ENCODE data around the gene TBL1X. TPM values are rescaled to one million over a fixed set of nuclear protein-coding genes. Genes with fewer than 3 reads are reported as not detected.

TBL1X gene
- total RNA-seq, 1 donor from 2014 or later, result 6.3 TPM

- Histone ChIP-seq H3K27ac (ENCODE audit: low read depth, low read length) (no peak overlapping the region), H3K9ac (ENCODE audit: low read depth in 1 of 3, low read length in 3 of 3) (no peak overlapping the region), H3K9me3 (ENCODE audit: control insufficient read depth in 3 of 3, low read length in 3 of 3) (no peaks in the 10 kb centered on the region), H3K27me3 (ENCODE audit: control insufficient read depth in 3 of 3, insufficient read depth in 3 of 3, low read length in 3 of 3) (no peaks in the 10 kb centered on the region), H3K4me3 (ENCODE audit: low read length in 3 of 3) (no peak overlapping the region), H3K36me3 (ENCODE audit: control insufficient read depth in 3 of 3, insufficient read depth in 3 of 3, low read length in 3 of 3) (no peaks in the 10 kb centered on the region), H3K4me1 (ENCODE audit: control insufficient read depth in 3 of 3, insufficient read depth in 3 of 3, low read length in 3 of 3) (peaks cover 0 to 10% (median 9%) of the 10 kb centered on the region in 3 donors)
These were observed 126.6 kb downstream of the TBL1X start for GRCh38 chrX:9591496-9591895.

GRCh38 chrX:9593756-9594155 is 128.9 kb downstream of the TBL1X start:
- Histone ChIP-seq H3K36me3 (ENCODE audit: control insufficient read depth in 3 of 3, insufficient read depth in 3 of 3, low read length in 3 of 3) (no peaks in the 10 kb centered on the region), H3K4me3 (ENCODE audit: low read length in 3 of 3) (no peak overlapping the region), H3K27ac (ENCODE audit: low read depth, low read length) (no peak overlapping the region), H3K9ac (ENCODE audit: low read depth in 1 of 3, low read length in 3 of 3) (no peak overlapping the region), H3K4me1 (ENCODE audit: control insufficient read depth in 3 of 3, insufficient read depth in 3 of 3, low read length in 3 of 3) (peaks cover 0 to 21% (median 11%) of the 10 kb centered on the region in 3 donors), H3K27me3 (ENCODE audit: control insufficient read depth in 3 of 3, insufficient read depth in 3 of 3, low read length in 3 of 3) (no peaks in the 10 kb centered on the region), H3K9me3 (ENCODE audit: control insufficient read depth in 3 of 3, low read length in 3 of 3) (no peaks in the 10 kb centered on the region)

- no peak overlapping the region for H3K9ac ChIP-seq (ENCODE audit: low read depth in 1 of 3, low read length in 3 of 3)
- no peaks in the 10 kb centered on the region for H3K9me3 ChIP-seq (ENCODE audit: control insufficient read depth in 3 of 3, low read length in 3 of 3)
- H3K27me3 ChIP-seq (ENCODE audit: control insufficient read depth in 3 of 3, insufficient read depth in 3 of 3, low read length in 3 of 3), result no peaks in the 10 kb centered on the region
- no peak overlapping the region for H3K27ac ChIP-seq (ENCODE audit: low read depth, low read length)
- H3K4me1 ChIP-seq (ENCODE audit: control insufficient read depth in 3 of 3, insufficient read depth in 3 of 3, low read length in 3 of 3), result peaks cover 0 to 21% (median 11%) of the 10 kb centered on the region in 3 donors
- no peaks in the 10 kb centered on the region for H3K36me3 ChIP-seq (ENCODE audit: control insufficient read depth in 3 of 3, insufficient read depth in 3 of 3, low read length in 3 of 3)
- H3K4me3 ChIP-seq (ENCODE audit: low read length in 3 of 3), result no peak overlapping the region
These were observed 130.3 kb downstream of the TBL1X start for GRCh38 chrX:9595174-9595573.

GRCh38 chrX:9596837-9597236 is 132.0 kb downstream of the TBL1X start:
- Histone ChIP-seq H3K4me3 (ENCODE audit: low read length in 3 of 3) (no peak overlapping the region), H3K36me3 (ENCODE audit: control insufficient read depth in 3 of 3, insufficient read depth in 3 of 3, low read length in 3 of 3) (no peaks in the 10 kb centered on the region), H3K4me1 (ENCODE audit: control insufficient read depth in 3 of 3, insufficient read depth in 3 of 3, low read length in 3 of 3) (peaks cover 0 to 21% (median 11%) of the 10 kb centered on the region in 3 donors), H3K27ac (ENCODE audit: low read depth, low read length) (no peak overlapping the region), H3K9me3 (ENCODE audit: control insufficient read depth in 3 of 3, low read length in 3 of 3) (no peaks in the 10 kb centered on the region), H3K27me3 (ENCODE audit: control insufficient read depth in 3 of 3, insufficient read depth in 3 of 3, low read length in 3 of 3) (no peaks in the 10 kb centered on the region), H3K9ac (ENCODE audit: low read depth in 1 of 3, low read length in 3 of 3) (no peak overlapping the region)

DNA sequence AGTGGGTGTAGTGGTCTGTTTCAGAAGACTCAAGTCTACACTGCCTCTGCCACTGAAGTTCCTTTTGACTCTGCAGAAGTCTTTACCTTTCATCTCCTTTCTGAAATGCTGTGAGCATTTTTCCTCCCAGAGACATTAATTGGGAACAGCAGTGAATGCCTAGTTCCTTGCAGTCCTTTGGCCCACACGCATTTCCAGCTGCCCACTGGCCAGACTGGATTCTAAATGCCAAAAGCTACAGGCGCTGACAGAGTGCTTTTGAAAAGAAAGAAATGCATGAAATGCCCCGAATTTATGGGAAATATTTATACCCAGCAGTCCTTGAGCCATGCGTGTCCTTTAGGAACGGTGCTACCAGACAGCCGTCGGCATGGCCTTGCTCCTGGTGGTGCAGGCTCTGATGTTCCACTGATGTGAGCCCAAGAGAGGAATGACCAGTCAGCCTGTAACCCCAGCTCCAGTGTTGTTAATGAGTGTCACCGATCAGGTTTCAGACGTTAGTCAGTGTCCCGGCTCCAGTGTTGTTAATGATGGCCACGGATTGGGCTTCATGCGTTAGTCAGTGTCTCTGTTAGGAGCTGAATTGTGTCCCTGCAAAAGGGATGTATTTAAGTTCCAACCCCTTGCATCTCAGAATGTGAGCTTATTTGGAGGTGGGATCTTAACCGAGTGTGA is 132.6 kb downstream of the TBL1X start:
- Histone ChIP-seq H3K4me3 (ENCODE audit: low read length in 3 of 3) (no peak overlapping the region), H3K9me3 (ENCODE audit: control insufficient read depth in 3 of 3, low read length in 3 of 3) (no peaks in the 10 kb centered on the region), H3K4me1 (ENCODE audit: control insufficient read depth in 3 of 3, insufficient read depth in 3 of 3, low read length in 3 of 3) (peaks cover 0 to 21% (median 11%) of the 10 kb centered on the region in 3 donors), H3K9ac (ENCODE audit: low read depth in 1 of 3, low read length in 3 of 3) (no peak overlapping the region), H3K27ac (ENCODE audit: low read depth, low read length) (no peak overlapping the region), H3K27me3 (ENCODE audit: control insufficient read depth in 3 of 3, insufficient read depth in 3 of 3, low read length in 3 of 3) (no peaks in the 10 kb centered on the region), H3K36me3 (ENCODE audit: control insufficient read depth in 3 of 3, insufficient read depth in 3 of 3, low read length in 3 of 3) (no peaks in the 10 kb centered on the region)

GRCh38 chrX:9598344-9598743 is 133.5 kb downstream of the TBL1X start:
- no peaks in the 10 kb centered on the region for H3K27me3 ChIP-seq (ENCODE audit: control insufficient read depth in 3 of 3, insufficient read depth in 3 of 3, low read length in 3 of 3)
- no peak overlapping the region for H3K27ac ChIP-seq (ENCODE audit: low read depth, low read length)
- H3K9ac ChIP-seq (ENCODE audit: low read depth in 1 of 3, low read length in 3 of 3), result no peak overlapping the region
- no peak overlapping the region for H3K4me3 ChIP-seq (ENCODE audit: low read length in 3 of 3)
- peaks cover 0 to 21% (median 11%) of the 10 kb centered on the region in 3 donors for H3K4me1 ChIP-seq (ENCODE audit: control insufficient read depth in 3 of 3, insufficient read depth in 3 of 3, low read length in 3 of 3)
- H3K36me3 ChIP-seq (ENCODE audit: control insufficient read depth in 3 of 3, insufficient read depth in 3 of 3, low read length in 3 of 3), result no peaks in the 10 kb centered on the region
- H3K9me3 ChIP-seq (ENCODE audit: control insufficient read depth in 3 of 3, low read length in 3 of 3), result no peaks in the 10 kb centered on the region

DNA sequence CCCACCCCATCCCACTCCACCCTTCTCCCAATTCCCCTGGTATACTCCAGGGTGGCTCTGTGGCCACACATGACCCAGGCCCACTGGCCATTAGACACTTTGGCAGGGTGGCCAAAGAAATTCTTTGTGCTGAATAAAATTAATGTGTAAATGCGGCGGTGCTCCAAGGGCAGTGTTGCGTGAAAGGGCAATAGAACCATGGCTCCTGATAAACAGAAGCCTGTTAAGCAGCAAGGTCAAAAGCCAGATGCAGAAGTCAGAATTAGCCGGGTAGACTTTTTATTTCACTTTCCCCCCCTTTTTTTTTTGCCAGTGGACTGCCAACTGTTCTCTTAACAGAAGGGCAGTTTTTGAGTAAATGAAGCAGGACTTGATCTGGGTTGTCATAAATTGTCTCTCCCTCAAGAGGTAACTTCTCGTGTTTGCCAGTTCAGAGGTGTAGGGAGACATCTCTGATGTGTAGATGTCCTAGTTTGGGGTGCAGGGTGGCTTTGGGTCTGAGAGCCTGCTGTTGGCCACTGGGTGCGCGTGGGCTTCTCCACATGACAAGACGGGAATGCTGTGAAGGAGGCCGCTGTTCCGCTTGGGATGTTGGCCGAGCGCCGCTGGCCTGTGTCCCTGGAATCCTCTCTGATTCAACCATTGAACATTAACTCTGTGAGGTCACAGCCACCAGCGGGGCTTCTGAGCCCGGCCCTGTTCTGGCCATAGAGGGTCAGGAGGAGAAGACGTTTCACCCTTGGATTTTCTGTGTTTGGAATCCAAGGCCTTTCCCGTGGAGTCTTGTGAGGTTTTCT is 139.5 kb downstream of the TBL1X start:
- peaks cover 0 to 4% (median 3%) of the 10 kb centered on the region in 3 donors for H3K4me1 ChIP-seq (ENCODE audit: control insufficient read depth in 3 of 3, insufficient read depth in 3 of 3, low read length in 3 of 3)
- no peak overlapping the region for H3K27ac ChIP-seq (ENCODE audit: low read depth, low read length)
- H3K9me3 ChIP-seq (ENCODE audit: control insufficient read depth in 3 of 3, low read length in 3 of 3), result no peaks in the 10 kb centered on the region
- peak overlapping the region in 2 of 3 donors; percentile 36 to 38 for H3K4me3 ChIP-seq (ENCODE audit: low read length in 3 of 3)
- H3K9ac ChIP-seq (ENCODE audit: low read depth in 1 of 3, low read length in 3 of 3), result peak overlapping the region in 1 of 3 donors; percentile 62
- no peaks in the 10 kb centered on the region for H3K27me3 ChIP-seq (ENCODE audit: control insufficient read depth in 3 of 3, insufficient read depth in 3 of 3, low read length in 3 of 3)
- H3K36me3 ChIP-seq (ENCODE audit: control insufficient read depth in 3 of 3, insufficient read depth in 3 of 3, low read length in 3 of 3), result no peaks in the 10 kb centered on the region

- Histone ChIP-seq H3K27me3 (ENCODE audit: control insufficient read depth in 3 of 3, insufficient read depth in 3 of 3, low read length in 3 of 3) (no peaks in the 10 kb centered on the region), H3K4me3 (ENCODE audit: low read length in 3 of 3) (peak overlapping the region in 2 of 3 donors; percentile 36 to 38), H3K9ac (ENCODE audit: low read depth in 1 of 3, low read length in 3 of 3) (peak overlapping the region in 1 of 3 donors; percentile 62), H3K27ac (ENCODE audit: low read depth, low read length) (no peak overlapping the region), H3K9me3 (ENCODE audit: control insufficient read depth in 3 of 3, low read length in 3 of 3) (no peaks in the 10 kb centered on the region), H3K36me3 (ENCODE audit: control insufficient read depth in 3 of 3, insufficient read depth in 3 of 3, low read length in 3 of 3) (no peaks in the 10 kb centered on the region), H3K4me1 (ENCODE audit: control insufficient read depth in 3 of 3, insufficient read depth in 3 of 3, low read length in 3 of 3) (peaks cover 0 to 4% (median 3%) of the 10 kb centered on the region in 3 donors)
These were observed 140.0 kb downstream of the TBL1X start for GRCh38 chrX:9604908-9605306.

DNA sequence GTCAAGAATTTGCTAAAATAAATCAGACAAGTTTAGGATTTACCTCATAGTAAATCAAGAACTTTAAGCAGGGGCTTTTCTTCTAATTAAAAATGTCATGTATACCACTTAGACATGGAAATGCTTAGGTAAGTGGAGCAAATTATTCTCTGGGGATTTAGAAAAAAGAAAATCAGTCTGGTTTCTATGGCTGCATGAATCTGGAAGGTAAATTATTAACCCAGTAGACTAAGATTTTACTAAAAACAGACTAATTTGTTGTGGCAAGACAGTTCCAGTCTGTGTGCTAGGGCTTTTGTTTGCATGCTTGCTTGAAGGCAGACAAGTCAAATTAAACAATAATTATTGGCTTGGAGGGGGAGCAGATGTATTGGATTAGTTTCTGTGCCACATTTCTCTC is 140.6 kb downstream of the TBL1X start:
- Histone ChIP-seq H3K4me3 (ENCODE audit: low read length in 3 of 3) (no peak overlapping the region), H3K27me3 (ENCODE audit: control insufficient read depth in 3 of 3, insufficient read depth in 3 of 3, low read length in 3 of 3) (no peaks in the 10 kb centered on the region), H3K36me3 (ENCODE audit: control insufficient read depth in 3 of 3, insufficient read depth in 3 of 3, low read length in 3 of 3) (no peaks in the 10 kb centered on the region), H3K4me1 (ENCODE audit: control insufficient read depth in 3 of 3, insufficient read depth in 3 of 3, low read length in 3 of 3) (peaks cover 0 to 4% (median 3%) of the 10 kb centered on the region in 3 donors), H3K9me3 (ENCODE audit: control insufficient read depth in 3 of 3, low read length in 3 of 3) (no peaks in the 10 kb centered on the region), H3K27ac (ENCODE audit: low read depth, low read length) (no peak overlapping the region), H3K9ac (ENCODE audit: low read depth in 1 of 3, low read length in 3 of 3) (no peak overlapping the region)

- Histone ChIP-seq H3K4me3 (ENCODE audit: low read length in 3 of 3) (no peak overlapping the region), H3K36me3 (ENCODE audit: control insufficient read depth in 3 of 3, insufficient read depth in 3 of 3, low read length in 3 of 3) (no peaks in the 10 kb centered on the region), H3K4me1 (ENCODE audit: control insufficient read depth in 3 of 3, insufficient read depth in 3 of 3, low read length in 3 of 3) (peaks cover 0 to 4% (median 3%) of the 10 kb centered on the region in 3 donors), H3K9ac (ENCODE audit: low read depth in 1 of 3, low read length in 3 of 3) (no peak overlapping the region), H3K9me3 (ENCODE audit: control insufficient read depth in 3 of 3, low read length in 3 of 3) (no peaks in the 10 kb centered on the region), H3K27me3 (ENCODE audit: control insufficient read depth in 3 of 3, insufficient read depth in 3 of 3, low read length in 3 of 3) (no peaks in the 10 kb centered on the region), H3K27ac (ENCODE audit: low read depth, low read length) (no peak overlapping the region)
These were observed 142.1 kb downstream of the TBL1X start for GRCh38 chrX:9606971-9607370.
